Renal pelvis (tissue), 4 donors: ENCODE results near the gene TTLL12. TPM values are rescaled to one million over a fixed set of nuclear protein-coding genes. Genes with fewer than 3 reads are reported as not detected.

Experiments
- DNase-seq: peaks from one replicate; pipeline ENCODE4 v3.0.0-alpha.2; 2013
- polyA plus RNA-seq, 3 donors: library from polyadenylated mRNA; unstranded; fragments of 120-200 nt; gene quantifications; one replicate each; pipeline ENCODE4 v1.2.1, GENCODE V29; 2013; ENCODE audit not compliant: insufficient read length in 3 of 3

TTLL12 gene
- polyA plus RNA-seq, 3 donors: 26.1 to 34.6 (median 29.5) TPM

DNA sequence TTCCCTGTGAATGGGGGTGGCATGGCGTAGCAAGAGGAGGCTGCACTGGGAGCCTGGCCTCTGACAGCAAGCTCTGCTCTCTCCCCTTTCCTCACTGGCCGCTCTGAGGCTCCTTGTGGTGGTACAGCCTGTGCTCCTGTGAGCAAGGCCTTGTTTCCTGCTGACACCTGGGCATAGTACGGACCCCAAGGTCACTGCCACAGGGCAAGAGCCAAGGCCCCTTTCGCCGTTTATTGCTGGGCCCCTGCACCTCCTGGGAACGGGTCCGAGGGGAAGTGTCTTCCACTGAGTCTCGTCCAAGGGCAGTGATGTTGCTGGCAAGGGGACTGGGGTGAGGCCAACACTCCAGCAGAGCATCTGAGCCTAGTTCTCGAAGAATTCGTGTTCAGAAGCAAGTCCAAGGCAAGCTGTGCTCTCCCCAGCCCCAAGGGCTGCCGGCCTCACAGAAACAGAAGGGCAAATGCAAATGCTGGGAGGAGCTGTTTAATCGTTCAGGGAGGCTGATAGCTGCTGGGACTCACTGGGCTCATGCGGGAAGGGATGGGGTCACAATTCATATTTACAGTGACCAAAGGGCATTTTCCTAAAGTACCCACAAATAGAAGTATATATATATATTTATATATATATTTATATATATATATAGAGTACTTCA lies 15.9 kb upstream of the TTLL12 start:
- no peak for DNase-seq

DNA sequence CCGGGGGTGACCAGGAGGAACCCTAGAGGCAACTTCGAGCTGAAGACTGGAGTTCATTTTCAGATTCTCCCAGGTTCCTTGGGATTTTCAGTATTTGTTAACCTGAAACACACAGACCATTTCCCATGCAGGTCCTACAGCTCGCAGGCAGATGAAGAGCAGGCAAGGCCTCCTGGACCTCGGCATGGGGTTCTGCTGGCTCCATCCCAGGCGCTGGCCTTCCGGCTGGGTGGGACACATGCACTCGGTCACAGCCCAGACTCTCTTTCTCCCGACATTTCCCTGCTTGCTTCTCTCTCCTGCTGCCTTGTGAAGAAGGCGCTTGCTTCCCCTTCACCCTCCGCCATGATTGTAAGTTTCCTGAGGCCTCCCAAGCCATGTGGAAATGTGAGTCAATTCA lies 15.4 kb upstream of the TTLL12 start:
- no peak for DNase-seq

DNA sequence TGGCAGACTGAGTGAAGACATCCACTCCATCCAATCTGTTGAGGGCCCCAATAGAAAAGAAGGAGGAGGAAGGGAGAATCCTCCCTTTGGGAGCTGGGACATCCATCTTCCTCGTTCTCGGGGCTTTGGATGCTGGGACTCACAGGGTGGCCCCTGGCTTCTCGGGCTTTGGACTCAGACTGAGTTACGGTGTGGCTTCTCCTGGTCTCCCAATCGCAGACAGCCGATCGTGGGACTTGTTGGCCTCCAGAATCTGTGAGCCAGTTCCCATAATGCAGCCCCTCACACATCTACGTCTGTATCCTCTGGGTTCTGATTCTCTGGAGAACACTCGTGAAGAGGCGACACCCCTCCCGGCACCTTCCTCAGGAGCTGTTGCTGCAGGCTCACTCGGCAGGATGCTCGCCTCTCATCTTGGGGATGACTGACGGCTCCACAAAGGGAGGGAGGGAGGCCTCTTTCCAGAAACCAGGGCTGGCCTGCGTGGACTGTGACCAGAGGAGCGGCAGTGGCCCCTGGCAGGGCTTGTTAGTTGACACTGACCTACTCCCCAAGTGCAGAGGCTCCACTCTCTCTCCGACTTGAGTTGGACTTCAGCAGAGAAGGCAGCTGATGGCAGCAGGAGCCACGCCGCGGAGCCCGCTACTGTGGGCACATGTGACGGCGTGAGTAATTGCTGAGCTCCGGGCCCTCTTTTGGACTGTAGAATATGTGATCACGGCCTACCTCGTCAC lies 14.7 kb upstream of the TTLL12 start:
- DNase-seq: no peak

DNA sequence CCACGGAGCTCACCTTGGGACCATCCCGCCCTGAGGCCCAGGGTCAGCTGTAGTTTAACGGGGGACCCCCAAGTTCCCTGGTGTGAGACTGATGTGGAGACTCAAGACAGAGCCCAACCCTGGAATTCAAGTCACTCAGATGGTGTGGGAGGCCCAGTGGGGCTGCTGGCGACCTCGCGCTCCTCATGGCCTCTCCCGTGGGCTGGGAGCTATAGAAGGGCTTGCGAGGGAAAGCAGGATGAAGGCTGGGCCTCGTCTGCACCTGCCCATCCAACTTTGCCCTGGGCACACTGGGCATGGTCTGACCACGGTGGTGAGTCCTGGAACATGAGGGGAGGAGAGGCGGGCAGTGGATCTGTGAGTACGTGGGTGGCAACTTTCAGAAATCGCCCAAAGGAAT lies 13.6 kb upstream of the TTLL12 start:
- no peak for DNase-seq

DNA sequence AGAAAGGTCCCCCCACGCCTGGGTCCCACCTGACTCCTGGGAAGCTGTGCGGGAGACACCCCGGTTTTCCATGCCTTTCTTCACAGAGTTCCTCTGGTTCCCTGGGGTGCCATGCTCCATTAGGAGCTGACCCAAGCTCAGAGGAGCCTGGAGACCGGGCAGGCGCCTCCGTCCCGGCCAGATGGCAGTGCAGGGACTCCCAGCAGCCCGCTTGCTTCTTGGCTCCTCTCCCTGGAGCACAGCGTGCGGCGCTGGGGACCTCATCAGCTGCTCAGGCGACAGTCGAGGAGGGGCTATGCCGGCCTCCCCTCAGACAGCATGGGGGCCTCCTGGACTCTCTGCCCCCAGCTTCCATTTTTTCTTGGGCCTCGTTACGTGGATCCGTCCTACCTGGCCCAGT lies 13.1 kb upstream of the TTLL12 start:
- no peak for DNase-seq

DNA sequence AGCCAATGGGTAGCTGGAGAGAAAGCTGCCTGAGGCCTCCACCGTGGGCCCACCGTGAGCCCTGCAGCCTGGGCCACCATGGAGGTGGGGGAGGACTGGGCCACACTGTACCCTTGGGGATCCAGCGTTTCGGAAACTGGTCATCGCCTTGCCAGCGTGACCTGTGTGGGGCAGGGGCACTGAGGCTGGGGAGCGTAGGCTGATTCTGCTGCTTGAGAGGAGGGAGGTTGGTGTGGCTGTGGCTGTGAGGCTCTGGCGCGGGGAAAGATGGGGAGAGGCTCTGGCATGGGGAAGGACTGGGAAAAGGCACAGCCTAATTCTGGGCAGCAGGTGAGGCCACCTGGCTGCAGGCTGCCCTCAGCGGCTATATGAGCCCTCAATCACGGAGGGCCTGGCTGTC lies 12.6 kb upstream of the TTLL12 start:
- no peak for DNase-seq

DNA sequence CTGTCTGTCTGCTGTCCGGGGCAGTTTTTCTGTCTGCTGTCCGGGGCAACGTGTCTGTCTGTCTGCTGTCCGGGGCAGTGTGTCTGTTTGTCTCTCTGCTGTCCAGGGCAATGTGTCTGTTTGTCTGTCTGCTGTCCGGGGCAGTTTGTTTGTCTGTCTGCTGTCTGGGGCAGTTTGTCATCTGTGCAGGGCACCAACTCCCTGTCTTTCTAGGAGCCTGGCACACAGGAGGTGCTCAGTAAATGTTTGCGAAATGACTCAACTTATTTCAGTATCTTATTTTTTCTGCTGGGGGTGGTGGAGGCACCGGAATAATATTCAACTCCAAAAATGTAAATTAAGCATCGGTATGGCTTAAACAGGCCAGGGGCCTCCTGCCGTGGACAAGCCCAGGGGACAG lies 12.0 kb upstream of the TTLL12 start:
- DNase-seq: no peak

DNA sequence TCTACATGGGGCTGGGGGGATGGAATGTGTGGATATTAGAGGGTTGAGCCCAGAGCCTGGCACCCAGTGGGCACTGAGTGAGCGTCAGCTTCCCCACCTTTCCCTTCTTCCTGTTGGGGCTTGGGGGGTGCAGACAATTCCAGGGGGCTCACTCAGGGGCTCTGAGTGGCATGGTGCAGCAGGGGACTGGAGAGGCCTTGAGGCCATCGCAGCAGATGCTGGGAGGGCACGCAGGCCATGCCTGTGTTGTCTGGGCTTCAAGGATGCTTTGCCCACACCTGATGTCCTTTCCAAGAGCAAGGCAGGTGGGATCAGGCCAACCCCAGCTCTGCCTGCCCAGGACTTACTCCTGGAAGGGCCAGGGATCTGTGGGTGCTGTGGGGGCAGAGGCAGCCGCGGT lies 11.2 kb upstream of the TTLL12 start:
- DNase-seq: no peak

DNA sequence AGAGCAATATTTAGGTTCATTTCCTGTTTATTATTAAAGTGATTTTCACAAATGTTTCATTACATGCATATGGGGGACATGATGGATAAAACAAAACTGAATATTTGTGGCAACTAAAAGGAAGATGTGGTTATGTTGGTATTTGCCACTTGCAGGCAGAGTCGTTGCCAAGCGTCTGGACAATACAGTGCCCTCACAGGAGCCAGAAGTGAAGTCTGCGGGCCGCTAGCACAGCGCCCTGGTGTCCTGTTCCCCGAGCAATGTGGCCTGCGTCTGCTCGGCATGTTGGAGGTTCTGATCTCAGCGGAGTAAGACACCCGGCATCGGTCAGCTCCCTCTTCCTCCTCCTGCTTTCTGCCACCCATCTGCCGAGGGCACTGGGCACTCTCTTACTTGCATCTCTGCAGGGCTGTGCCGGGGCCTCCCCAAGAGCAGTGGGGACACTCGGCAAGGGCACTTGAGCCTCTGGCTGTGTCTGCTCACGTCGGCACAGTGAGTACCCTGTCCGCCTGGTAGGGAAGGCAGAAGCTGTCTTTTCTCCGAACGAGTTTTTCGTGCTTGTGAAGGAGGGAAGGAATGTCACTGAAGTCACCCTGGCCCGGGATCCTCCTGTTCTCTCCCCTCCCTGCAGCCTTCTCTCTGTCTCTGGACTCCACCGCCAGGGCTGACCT lies 10.5 kb upstream of the TTLL12 start:
- DNase-seq: no peak

DNA sequence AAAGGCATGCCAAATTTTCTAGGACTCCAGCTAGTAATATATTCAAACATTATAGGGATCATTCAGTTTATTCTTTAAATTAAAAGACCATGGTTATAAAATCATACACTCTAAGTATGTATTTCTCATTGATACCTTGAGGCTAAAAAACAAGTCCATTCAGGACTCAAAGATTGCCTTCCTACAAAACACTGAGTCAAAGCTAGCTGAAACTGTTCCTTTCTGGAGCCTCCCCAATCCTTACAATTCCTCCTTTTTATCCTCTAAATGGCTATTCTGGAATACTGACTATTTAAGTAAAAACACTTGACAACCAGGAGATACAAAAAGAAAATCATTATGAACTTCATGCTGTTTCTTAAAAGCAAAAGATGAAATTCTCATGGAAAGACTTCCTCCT lies 4.9 kb upstream of the TTLL12 start:
- DNase-seq: no peak

DNA sequence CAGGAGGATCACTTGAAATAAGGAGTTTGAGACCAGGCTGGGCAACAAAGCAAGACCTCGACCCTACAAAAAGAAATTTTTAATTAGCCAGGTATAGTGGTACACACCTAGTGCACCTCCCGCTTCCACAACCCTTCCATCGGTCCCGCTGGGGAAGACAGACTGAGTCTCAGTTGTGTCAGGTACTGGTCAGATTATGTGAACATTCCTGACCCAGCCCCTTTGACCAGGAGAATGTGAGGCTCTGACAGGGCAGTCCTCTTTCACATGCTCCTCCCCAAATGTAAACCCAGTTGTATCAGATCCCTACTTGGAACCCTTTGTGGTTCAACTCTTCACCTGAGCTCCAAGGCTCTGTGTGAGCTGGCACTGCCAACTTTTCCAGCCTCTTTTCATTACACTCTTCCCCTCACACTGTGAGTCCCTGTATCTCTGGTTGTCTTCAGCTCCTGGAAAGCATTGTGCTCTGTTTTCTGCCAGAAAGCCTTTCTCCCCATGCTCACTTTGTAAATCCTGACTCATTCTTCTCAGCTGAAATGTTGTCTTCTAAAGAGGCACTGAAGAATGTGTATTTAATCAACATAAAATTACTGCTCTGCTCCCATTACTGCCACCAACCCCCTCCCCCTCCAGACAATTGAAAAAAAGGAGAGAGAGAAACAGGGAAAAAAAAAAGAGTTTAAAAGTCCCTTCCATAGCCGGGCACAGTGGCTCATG lies 2.1 kb upstream of the TTLL12 start:
- no peak for DNase-seq

DNA sequence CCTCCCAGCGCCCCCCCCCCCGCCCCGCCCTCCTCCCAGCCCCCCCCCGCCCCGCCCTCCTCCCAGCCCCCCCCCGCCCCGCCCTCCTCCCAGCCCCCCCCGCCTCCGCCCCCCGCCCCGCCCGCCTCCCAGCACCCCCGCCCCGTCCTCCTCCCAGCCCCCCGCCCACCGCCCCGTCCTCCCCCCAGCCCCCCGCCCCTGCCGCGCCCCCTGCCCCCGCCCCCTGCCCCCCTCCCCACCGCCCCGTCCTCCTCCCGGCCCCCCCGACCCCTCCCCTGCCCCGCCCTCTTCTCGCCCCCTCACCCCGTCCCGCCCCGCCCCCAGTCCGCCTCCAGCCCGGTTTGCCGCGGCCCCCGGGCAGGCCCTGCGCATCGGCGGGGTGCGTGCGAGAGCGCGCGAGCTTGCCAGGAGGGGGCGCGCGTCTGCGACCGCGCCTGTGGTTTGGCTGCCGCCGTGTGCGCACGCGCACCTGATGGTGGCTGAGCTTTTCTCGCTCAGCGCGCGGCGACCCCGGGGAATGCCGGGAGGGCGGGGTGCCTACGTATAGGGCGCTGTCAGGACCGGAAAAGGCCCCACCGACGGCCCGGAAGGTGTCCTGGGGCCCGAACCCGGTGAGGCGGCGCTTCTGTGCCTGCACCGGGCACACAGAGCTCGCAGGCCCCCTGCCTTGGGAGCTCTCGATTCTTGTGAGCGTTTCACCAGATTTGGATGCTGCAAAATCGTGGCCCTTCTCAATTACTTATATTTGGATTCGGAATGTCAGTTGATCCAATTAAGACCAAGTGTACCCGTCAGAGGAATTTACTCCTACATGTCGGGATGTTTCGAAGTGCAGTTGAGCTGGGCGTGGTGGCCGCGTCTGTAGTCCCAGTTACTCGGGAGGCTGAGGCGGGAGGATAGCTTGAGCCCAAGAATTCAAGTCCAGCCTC lies 501 bp upstream of the TTLL12 start:
- DNase-seq: peak; percentile 95

DNA sequence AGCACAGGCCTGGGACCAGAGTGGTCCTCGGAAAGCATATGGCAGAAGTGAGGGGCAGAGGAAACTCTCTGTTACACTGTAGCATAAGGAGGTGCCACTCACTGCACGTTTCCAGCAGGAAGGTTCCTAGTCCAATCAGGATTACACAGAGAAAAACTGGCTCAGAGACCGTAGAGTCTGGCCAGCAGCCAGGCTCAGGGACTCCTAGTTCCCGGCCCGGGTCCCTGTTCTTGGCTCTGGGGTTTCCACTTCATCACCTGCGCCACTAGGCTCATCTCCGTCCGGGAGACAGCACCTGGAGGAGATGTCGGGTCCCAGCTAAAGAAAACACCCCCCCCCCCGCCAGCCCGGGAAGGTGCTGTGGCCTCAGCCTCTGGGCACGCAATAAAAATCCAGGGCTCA lies 1.1 kb downstream of the TTLL12 start:
- no peak for DNase-seq

DNA sequence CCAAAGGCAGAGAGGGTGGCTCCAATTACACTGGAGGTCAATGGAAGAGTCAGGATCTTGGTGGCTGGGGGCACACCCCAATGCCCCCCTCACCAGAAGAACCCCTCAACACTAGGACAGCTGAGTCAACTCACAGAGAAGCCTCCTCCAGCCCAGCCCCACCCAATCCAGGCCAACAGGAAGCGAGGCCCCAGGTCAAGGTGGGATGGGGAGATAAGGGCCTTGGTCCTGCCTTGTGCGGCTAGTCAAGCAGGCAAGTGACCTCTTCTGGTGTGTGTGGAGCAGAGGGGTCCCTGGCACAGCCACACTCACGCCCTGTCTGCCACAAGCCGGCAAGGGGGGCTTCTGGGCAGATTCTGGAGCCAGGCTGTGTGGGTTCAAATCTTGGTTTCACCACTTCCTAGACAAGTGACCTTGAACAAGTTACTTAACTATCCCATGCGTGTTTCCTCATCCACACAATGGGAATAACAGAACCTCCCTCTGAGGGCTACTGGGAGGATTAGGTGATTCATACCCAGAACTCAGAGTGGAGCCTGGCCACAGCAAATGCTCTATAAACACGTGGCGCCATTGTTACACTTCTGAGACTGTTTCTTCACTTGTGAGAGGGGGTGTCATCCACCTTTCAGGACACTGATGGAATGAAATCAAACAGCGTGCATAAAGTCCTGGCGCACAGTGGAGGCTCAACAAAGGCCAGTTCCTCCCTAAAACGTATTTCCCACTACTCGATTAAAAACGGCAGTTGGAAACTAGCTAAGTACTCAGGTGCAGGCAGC lies 3.2 kb downstream of the TTLL12 start:
- DNase-seq: no peak

DNA sequence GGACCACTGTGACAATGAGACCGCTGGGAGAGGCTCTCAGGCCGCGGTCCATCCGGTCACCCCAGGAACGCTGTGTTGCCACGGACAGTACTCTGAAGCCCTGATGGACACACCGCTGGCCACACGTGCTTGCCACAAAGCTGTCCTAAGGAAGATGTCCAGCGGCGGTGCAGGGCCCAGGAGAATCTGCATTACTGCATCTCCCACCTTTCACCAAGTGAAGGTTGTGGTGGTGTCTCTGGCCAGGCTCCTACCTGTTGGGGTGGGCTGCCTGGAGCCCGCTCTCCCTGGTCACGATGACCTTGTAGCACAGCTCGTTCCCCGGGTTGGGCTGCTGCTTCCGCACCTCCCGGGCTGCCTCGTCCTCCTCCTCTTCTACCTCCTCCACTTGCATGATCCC lies 4.2 kb downstream of the TTLL12 start:
- no peak for DNase-seq

DNA sequence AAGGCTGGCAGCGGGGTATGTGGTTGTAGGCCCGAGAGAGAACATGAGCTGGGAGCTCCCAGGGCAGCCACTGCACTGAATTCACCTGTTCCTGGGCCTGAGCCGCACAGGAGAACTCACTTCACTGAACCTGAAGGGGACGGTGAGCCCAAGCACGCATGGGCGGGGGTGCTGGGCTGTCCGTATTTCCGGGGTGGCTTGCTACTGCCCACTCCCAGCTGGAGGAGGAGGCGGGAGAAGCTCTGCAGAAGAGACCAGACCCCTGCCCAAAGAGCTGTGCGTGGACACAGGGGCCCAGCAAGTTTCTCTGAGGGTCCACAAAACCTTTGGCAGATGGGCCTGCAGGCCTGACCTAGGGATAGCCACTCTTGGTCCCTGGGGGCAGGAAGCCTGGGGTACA lies 4.8 kb downstream of the TTLL12 start:
- DNase-seq: no peak

DNA sequence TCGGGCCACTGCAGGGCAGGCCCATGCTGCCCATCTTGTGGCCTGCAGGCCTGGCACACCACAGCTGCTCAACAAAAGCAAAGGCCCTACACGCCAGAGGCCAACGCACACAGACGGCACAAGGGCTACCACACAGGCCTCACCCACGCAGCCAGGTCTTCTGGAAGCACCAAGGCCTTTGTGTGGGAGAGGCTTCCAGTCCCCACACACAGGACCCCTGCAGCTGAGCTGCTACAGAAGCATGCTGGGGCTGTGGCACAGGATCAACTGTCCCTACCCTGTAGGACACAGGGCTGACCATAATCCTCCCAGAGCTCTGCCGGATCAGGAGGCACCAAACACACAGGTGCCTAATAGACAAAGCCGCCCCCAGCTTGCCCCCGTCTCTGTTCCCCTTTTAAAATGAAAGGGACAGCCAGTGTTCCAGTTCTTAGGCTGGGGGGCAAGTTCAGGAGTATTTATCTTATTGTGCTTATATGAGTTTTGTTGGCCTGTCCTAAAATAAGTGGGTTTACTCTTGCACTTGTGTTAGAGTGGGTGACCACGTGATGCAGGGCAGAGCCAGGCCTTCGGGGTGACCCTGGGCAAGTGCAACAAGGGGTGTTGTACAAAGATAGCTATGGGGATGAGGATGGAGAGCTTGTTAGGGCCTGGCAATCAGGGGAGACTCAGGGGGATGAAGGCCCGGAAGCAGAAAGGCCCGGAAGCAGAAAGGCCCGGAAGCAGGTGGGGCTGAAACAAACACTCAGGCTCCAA lies 5.4 kb downstream of the TTLL12 start:
- DNase-seq: no peak

DNA sequence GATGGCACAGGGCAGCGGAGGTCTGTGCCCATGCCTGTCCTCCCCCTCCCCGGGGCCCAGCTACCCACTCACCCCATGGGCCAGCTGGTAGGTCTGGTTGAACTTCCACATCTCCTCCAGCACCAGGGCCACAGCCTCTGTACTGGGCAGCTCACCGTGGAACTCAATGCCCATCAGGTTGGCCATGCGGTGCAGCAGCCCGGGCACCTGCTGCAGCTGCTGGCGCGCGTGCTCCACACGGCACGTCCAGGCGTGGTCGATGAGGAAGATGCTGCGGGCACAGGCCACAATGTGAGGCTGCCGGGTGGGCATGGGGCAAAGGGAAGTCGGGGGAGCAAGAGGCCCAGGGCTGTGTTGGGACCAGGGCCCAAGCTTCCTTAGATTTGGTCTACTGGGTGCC lies 6.3 kb downstream of the TTLL12 start:
- no peak for DNase-seq

DNA sequence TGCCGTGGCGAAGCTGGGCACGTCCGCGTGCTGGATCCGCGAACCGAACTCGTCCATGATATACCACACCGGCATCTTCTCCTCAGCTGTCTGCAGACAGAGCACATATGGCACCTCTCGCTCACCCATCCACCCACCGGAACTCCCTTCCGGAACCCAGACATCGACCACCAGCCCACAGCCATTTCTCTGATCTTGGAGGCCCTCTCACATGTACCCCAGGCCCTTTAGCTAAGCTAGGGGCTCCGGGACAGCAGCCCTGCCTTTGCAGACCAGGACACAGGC lies 7.1 kb downstream of the TTLL12 start:
- no peak for DNase-seq
